Measurements from ENCODE around the gene IGF2BP3. TPM values are rescaled to one million over a fixed set of nuclear protein-coding genes. Genes with fewer than 3 reads are reported as not detected.

The IGF2BP3 gene
- total and polyA plus RNA-seq, 10 of the 15 experiments (the other 5 are each of a cell fraction or from before 2014, with no cell fraction given) = 4.6 to 61.2 (median 36.9) TPM

- no peak for TF ChIP-seq HSF1 (IDR thresholded peaks at IDR 0.05; ENCODE audit: low read depth, low read length)
- TF ChIP-seq NFIC (IDR thresholded peaks at IDR 0.05; ENCODE audit: low read depth, low read length) = no peak
- no peak for TF ChIP-seq RFX5 (IDR thresholded peaks at IDR 0.05; ENCODE audit: low read depth, low read length)
- no peak for TF ChIP-seq ESRRA (IDR thresholded peaks at IDR 0.05; ENCODE audit: low read length)
- TF ChIP-seq CHD4 (IDR thresholded peaks at IDR 0.05) = no peak
- no peak for TF ChIP-seq FOXM1 (IDR thresholded peaks at IDR 0.05; ENCODE audit: low read depth, low read length)
Observed at GRCh38 chr7:23341846-23342598, 128.3 kb downstream of the IGF2BP3 start (continued).

DNA sequence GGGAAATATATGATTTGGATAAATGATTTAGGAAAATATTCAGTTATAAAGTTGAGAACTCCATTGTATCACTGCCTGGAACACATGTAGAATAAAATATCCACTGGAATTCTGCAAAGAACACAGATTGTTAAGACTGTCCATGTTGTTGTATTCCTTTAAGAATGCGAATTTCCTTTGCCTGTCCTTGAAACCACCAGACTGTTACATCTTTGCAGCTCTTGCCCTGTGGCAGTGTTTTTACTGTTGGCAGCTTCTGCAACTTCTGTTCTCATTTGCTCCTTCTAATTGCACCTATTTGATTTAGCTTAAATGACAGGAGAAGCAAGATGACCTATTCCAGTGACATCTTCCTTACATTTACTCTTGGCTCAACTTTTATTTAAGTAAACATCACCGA is 131.4 kb downstream of the IGF2BP3 start:
- Histone ChIP-seq H3K9ac (ENCODE audit: control insufficient read depth, insufficient read depth, low read length) (no peak overlapping the region), H3K4me2 (ENCODE audit: control insufficient read depth, insufficient read depth) (no peak overlapping the region), H3K27ac (ENCODE audit: control insufficient read depth, insufficient read depth) (no peak overlapping the region), H3K27me3 (replicated peaks in 1 of 2; ENCODE audit: control insufficient read depth in 2 of 2, insufficient read depth in 2 of 2, low read length in 1 of 2) (no peaks in the 10 kb centered on the region), H2AFZ (ENCODE audit: control insufficient read depth, low read depth, low read length) (no peak overlapping the region), H3K4me3 (no peak overlapping the region), H3K4me1 (ENCODE audit: control insufficient read depth, insufficient read depth, low read length) (no peaks in the 10 kb centered on the region), H4K20me1 (ENCODE audit: control insufficient read depth, insufficient read depth) (no peaks in the 10 kb centered on the region), H3K79me2 (ENCODE audit: control insufficient read depth, insufficient read depth, low read length) (no peaks in the 10 kb centered on the region), H3K9me3 (replicated peaks; ENCODE audit: control insufficient read depth, insufficient read depth, low read length) (no peaks in the 10 kb centered on the region), H3K36me3 (ENCODE audit: control insufficient read depth in 2 of 2, insufficient read depth in 2 of 2, low read length in 1 of 2) (peaks cover 3 to 32% of the 10 kb centered on the region in 2 experiments)
- in situ Hi-C loops (cut with MboI) = no loop called here
- DNase-seq (ENCODE audit: low read depth, low spot score) (no peak), FAIRE-seq (no peak), ATAC-seq (no peak)
- CTCF ChIA-PET = no interaction called here
- no TSS peak for BruUV-seq (replicated peaks)
- intact Hi-C loops (cut with micrococcal nuclease; ENCODE audit: unreplicated experiment) = no loop called here
- RAD21 ChIA-PET (ENCODE audit: unreplicated experiment) = interaction anchor here (1.6 to 1.9 kb wide), 2 partner anchors 11 to 19 kb away, joined by 5 to 6 read pairs; no protein-coding TSS in a partner anchor
- WGBS (ENCODE audit: insufficient coverage, insufficient replicate concordance, low lambda C conversion rate, missing lambda C conversion rate) = 95% methylated on average over 2 of the region's 2 CpGs
- POLR2A ChIA-PET = interaction anchor here (1.1 kb wide), 1 partner anchor 11 kb away, joined by 3 read pairs; no protein-coding TSS in a partner anchor
- SMC1A ChIA-PET (ENCODE audit: uncharacterized antibody, unreplicated experiment) = interaction anchor here (0.7 to 1.5 kb wide), 3 partner anchors 12 to 35 kb away, joined by 3 to 4 read pairs (median 3); no protein-coding TSS in a partner anchor
- no peak for TF ChIP-seq LARP7 (IDR thresholded peaks at IDR 0.05)
- no peak for TF ChIP-seq TCF3 (IDR thresholded peaks at IDR 0.05; ENCODE audit: borderline replicate concordance, insufficient read depth, low read depth, low read length)

Measured in GM12878 (cell line).